Fibroblast of lung (primary cell): ENCODE results near the gene LRRC61.

Experiments used
- EZH2 ChIP-seq: IDR thresholded peaks from 2 replicates; pipeline ENCODE4 v1.5.1; 2012; ENCODE audit warnings: low read length, control low read depth, mild to moderate bottlenecking; ENCODE audit errors: missing control alignments
- TF ChIP-seq, protein P1 (sequence below), 2 donors: IDR thresholded peaks in 1 of 2; conservative IDR thresholded peaks in 1 of 2; 1 replicate in 1 of 2; 2 replicates in 1 of 2; pipeline ENCODE4 v1.5.1; 2011 to 2012; ENCODE audit warnings: low read length in 2 of 2, control low read depth in 1 of 2, inconsistent platforms in 1 of 2, low read depth in 1 of 2, mild to moderate bottlenecking in 1 of 2

DNA sequence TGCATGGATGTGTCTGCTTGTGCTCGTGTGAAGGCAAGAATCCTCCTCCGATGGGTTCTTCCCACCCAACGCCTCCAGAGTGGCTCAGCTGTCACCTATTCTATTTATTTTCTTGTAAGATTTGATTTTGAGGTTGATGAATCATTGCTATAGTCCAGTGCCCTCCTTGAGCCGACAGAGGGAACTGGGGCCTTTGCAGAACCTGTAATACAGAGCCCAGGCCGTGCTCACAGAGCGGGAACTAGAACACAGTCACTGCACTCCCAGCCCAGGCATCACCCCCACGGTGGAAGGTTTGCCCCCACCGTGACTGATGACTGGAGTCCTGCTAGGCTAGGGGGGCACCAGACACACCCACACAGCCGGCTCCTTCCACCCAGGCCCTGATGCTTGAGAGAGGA, 16.3 kb downstream of the LRRC61 start:
- TF ChIP-seq, protein P1, sequence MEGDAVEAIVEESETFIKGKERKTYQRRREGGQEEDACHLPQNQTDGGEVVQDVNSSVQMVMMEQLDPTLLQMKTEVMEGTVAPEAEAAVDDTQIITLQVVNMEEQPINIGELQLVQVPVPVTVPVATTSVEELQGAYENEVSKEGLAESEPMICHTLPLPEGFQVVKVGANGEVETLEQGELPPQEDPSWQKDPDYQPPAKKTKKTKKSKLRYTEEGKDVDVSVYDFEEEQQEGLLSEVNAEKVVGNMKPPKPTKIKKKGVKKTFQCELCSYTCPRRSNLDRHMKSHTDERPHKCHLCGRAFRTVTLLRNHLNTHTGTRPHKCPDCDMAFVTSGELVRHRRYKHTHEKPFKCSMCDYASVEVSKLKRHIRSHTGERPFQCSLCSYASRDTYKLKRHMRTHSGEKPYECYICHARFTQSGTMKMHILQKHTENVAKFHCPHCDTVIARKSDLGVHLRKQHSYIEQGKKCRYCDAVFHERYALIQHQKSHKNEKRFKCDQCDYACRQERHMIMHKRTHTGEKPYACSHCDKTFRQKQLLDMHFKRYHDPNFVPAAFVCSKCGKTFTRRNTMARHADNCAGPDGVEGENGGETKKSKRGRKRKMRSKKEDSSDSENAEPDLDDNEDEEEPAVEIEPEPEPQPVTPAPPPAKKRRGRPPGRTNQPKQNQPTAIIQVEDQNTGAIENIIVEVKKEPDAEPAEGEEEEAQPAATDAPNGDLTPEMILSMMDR (conservative IDR thresholded peaks at IDR 0.05 in 1 of 2, IDR thresholded peaks at IDR 0.05 in 1 of 2; ENCODE audit: low read depth in 1 of 2, low read length in 2 of 2), result no peak
- no peak for TF ChIP-seq EZH2
